ENCODE data around the gene TSR2.
"Not testable (repeated sequence)": the region's sequence is repeated elsewhere in the genome, so short reads cannot be mapped to it uniquely, and the experiment has no call there.

The TSR2 gene

DNA sequence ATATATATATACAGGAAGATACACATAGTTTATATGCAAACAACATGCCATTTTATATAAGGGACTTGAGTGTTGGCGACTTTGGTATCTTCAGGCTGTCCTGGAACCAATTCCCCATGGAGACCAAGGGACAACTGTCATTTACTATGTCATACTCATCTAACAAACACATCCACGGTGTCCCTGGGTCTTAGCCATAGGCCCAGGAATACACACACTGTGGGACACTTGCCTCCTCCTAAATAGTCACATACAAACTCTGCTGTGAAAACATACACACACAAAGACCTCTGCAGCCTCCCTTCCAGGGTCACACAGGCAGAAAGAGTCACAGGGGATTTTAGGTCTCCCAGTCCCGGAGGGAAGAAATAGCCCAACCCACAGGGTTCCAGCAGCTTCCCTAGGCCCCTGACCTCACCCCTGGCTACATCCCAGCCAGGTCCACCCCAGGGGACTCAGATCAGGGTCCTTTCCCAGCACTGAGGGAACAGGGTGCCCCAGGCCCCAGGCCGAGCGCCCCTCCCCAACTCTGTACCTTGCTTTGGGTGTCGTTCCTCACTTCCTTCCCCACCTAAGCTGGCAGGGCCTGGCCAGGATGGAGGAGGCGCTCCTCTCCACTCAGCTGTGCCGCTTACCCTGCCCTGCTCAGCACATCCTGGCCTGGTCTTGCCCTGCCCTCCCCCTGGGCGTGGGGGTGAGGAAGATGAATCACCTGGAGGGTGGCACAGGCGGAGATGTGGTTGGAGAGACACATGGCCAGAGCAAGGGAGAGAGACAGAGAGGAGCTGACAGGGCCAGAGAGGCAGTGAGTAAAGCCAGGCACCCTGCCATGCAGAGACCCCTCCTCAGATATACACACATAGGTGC is 34.0 kb downstream of the TSR2 start:
- no peak for DNase-seq

DNA sequence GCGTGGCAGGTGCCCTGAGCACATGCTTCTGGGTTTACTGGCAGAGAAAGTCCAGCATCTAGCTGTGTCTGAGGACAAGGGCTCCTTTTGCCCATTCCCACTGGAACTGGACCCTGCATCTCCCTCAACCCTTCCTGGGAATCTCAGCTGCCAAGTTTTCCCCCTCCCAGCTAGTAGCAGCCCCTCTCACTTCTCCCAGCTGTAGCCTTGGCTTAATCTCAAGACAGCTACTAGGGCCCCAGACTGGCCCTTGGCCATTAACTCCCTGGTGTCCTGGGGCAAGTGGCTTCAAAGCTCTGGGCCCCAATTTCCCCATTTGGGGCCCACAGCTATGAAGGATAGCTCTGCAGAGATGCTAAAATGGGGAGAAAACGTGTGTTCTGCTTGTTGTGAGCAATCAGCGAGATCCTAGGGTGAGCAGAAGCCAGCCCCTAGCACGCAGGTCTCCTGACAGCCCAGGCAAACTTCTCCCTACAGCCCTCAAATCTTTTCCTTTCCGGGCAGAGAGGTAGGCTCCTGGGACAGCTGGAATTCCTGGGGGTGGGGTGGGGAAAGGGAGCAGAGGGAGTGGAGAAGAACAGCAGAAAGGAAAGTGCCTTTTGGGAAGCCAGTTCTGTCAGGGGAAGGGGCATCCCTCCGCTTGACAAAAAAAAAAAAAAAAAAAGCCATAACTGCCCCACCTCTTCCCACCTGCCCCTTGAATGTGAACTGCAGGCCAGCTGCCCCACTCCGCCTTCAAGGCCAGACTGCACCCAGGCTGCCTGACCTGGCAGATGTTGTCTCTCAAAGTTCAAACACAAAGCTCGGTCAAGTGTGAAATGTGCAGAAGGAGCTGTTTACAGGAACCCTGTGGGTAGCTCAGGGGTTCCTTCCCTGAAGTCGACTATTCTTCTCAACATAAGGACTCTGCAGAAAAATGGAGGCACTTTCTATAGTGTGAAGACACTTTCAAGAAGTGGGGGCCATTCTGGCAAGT is 39.2 kb downstream of the TSR2 start:
- DNase-seq, result no peak

DNA sequence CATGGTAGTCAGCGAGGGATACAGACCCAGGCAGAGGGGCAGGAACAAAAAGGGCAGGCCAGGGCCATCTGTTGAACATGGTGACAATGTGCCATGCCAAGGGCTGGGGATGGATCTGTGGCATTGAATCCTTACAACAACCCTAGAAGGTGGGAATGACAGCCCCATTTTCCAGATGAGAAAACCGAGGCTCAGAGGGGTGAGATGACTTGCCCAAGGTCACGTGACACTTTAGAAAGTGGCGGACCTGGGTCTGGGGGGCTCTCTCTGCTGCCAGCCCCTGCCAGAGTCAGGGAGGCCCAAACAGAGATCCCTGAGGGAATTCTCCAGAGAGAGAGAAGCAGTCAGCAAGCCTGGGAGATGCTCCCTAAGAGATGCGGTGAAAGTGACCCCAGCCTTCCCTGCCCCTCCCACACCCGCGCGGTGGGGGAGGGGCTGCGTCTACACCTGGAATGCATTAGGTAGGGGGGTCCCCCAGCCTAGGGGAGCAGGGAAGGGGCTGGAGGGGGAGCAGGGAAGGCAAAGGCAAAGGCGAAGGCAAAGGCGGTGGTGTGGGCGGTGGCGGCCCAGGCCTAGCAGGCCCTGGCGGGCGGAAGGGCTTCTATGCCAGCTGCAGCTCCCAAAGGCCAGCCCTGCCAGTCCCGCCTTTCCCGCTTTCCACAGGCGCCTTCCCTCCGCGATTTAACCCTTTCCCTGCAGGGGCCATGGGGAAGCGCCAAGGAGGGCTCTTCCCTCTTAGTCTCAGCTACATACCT is 42.8 kb downstream of the TSR2 start:
- DNase-seq, result no peak

DNA sequence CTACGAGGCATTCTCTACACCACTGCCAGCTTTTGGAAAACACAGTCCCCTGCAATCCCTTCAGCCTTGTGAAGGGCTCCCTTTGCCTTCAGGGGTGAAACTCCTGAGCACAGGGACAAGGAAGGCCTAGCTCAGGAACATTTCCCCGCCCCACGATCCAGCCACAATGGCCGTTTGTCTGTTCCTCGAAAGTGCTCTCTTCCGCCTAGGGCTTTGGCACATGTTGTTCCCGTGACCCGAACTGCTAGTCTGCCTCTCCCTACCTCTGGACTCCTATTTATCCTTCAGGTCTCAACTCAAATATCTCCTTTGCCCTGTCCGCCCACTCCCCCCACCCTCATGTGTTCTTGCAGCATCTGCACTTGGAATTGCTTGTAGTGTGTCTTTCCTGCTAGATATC is 43.7 kb downstream of the TSR2 start:
- no peak for DNase-seq

DNA sequence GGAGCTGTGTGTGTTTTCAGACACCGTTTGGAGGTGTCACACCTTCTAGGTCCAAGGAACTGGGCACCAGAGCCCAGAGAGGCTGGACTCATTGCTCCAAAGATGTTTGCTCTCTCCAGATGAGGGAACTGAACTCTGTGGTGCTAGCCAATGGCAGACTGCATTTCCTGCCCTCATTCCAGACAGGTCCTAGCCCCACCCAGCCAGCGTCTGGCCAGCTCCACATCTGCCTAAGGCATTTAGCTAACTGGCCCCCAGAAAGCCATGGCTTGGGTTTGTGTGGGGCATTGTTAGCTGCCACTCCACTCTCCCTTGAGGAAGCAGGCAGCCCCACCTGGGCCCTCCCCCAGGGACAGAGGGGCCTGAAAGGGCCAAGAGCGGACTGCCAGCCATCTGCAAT is 44.5 kb downstream of the TSR2 start:
- no peak for DNase-seq

DNA sequence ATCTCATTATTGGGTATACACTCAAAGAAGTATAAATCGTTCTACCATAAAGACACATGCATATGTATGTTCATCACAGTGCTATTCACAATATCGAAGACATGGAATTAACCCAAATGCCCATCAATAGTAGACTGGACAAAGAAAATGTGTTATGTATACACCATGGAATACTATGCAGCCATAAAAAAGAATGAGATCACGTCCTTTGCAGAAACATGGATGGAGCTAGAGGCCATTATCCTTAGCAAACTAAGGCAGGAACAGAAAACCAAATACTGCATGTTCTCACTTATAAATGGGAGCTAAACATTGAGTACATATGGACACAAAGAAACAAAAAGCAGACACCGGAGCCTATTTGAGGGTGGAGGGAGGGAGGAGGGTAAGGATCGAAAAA is 49.6 kb downstream of the TSR2 start:
- DNase-seq, result not testable (repeated sequence)

DNA sequence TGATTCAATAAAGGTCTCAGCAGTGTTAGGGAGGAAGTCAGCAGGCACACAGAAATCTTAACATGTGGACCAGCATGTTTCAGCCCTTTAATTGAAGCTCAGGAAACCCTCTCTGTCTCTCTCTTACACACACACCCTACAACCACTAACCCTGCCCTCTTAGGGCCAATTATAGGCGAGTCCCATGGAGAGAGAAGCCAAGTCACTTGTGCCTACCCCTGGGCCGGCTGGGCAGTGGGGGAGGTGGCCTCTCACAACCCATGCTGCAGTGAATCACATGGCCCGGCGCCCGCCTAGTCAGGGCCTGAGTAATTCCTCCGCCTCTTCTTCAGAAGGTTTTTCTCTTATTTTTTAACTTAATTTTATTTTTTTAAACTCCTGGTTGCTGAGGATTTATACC is 52.1 kb downstream of the TSR2 start:
- DNase-seq, result no peak

DNA sequence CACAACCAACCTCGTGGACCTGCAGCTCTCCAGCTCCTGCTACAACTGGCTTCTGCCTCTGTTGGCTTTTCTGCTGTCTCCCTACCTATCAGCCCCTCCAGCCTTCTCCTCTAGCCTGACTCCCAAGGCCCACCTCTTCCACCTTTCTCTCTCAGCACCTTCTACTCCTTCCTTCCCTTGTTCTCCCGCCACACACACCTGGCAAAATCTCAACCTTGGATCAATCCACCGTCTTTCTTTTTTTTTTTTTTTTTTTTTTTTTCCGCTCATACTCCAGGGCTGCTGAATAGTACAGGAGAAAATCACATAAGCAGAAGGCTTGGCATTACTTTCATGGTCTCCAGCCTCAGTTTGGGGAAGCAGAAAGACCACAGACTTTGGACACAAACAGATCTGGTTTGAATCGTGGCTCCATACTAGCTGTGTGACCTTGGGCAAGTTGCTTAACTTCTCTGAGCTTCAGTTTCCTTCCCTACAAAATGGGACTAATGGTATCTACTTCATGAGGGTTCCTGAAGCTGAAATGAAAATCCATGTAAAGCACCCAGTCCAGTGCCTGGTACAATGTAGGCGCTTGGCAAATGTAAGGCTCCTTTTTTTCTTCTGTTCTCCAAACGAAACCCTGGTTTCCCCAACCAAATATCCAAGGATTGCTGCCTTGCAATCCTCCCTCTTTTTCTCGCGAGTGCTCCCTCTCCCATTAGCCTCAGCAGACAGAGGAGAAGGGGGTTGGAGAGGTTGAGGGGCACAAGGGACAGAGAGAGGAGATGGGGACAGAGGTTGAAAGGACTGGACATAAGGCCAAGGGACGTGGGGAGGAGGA is 54.2 kb downstream of the TSR2 start:
- no peak for DNase-seq

All from stimulated activated CD4-positive, alpha-beta T cell treated with anti-CD3 and anti-CD28 coated beads, Interleukin-4, amount 100 ng/mL, for 1 hour (primary cell).